Stimulated activated naive CD8-positive, alpha-beta T cell treated with anti-CD3 and anti-CD28 coated beads, Interleukin-15, Interleukin-2, amounts not matched to agents 100 ng/mL and 50 ng/mL, for 24 hours (primary cell): ENCODE results near the gene MOB3A.
A peak's percentile ranks its signal among the peaks of the same experiment; 100 is the strongest.

Experiments used
- H3K27ac Mint-ChIP-seq: one replicate; pipeline ENCODE4 v1.8.0; 2021; ENCODE audit warnings: mild to moderate bottlenecking, mixed read lengths
- H3K27me3 Mint-ChIP-seq: one replicate; pipeline ENCODE4 v1.8.0; 2021; ENCODE audit warnings: mixed read lengths
- H3K36me3 Mint-ChIP-seq: one replicate; pipeline ENCODE4 v1.8.0; 2021; ENCODE audit warnings: low read depth, mixed read lengths
- H3K4me1 Mint-ChIP-seq: one replicate; pipeline ENCODE4 v1.8.0; 2021; ENCODE audit warnings: low read depth, mixed read lengths
- H3K4me3 Mint-ChIP-seq: one replicate; pipeline ENCODE4 v1.8.0; 2021; ENCODE audit warnings: mild to moderate bottlenecking, mixed read lengths
- H3K9me3 Mint-ChIP-seq: one replicate; pipeline ENCODE4 v1.8.0; 2021; ENCODE audit warnings: mixed read lengths

Gene MOB3A

DNA sequence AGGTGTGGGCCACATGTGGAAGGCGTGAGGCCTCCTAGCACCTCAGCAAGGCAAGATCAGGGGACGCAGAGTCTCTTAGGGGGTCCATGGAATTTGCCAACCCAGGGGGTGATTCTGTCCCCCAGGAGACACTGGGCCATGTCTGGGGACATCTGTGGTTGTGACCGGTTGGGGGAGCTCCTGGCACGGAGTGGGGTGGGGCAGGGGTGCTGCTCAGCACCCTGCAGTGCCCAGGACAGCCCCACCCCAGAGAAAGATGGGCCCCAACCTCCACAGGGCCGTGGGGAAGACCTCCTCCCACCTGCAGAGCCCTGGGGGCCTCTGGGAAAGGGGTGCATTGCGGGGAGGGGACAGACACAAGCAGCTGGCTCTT, 49.1 kb downstream of the MOB3A start:
- H3K9me3 Mint-ChIP-seq: no peaks in the 10 kb centered on the region
- peaks cover 45% of the 10 kb centered on the region for H3K4me1 Mint-ChIP-seq
- H3K27me3 Mint-ChIP-seq: no peaks in the 10 kb centered on the region
- no peak overlapping the region for H3K4me3 Mint-ChIP-seq
- peaks cover 3% of the 10 kb centered on the region for H3K36me3 Mint-ChIP-seq
- no peak overlapping the region for H3K27ac Mint-ChIP-seq

DNA sequence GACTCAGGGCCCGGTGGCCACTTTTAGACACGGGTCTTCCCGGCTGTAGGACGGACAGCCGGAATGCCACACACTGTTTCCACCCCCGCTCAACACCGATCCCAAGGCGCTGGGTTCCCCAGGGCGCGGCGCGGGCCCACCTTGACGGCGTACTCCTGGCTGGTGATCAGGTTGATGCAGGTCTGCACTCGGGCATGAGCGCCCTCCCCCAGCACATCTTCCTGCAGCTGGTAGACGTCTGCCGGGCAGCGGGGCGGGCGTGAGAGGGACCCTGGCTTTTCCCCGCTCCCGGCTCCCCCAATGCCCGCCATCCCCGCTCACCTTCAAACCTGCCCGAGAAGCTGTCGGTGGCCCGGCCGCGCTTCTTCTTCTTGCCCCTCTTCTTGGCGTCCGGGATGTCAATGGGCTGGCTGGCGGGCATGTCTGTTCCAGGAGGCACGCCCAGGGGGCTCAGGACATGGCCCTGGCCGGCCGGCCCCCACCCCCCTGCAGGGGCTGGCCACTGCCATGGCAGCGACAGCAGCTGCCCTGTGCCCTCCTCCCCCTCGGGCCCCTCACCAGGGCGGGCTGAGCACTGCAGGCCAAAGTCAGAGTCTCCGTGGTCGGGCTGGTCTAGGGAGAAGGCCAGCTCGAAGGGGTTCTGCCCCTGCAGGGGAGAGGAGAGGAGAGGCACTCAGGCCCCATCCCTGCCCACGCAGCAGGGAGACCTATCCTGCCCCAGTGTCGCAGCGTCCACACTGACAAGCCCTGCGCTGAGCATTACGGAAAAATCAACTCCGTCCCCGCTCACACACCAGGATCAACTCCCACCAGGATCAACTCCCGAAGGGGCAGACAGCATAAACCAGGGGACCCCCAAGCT, 49.8 kb downstream of the MOB3A start:
- Mint-ChIP-seq H3K27ac (no peak overlapping the region), H3K4me1 (peaks cover 41% of the 10 kb centered on the region), H3K36me3 (peaks cover 3% of the 10 kb centered on the region)

DNA sequence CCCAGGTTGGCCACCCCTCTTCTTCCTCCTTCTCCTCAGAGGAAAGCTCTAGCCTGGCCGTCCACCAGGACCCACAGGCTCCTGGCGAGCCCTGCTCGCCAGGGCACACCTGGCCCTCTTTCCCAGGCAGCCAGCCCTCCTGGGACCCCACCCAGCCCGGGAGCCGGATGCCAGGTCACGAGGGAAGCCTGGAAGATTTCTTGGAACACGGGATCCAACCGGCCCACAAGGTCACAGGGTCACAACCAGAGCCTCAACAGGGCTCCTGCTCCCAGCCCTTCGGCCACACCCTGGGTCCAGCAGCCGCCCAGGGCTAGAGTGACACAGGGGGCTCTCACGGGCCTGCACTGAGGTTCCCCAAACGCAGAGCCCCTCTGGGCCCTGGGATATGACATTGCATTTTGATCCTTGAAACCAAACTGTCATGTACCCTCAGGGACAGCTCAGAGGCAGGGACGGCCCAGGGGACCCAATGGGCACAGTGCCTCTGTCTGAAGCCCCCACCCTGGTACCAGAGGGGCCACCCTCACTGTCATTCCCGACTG, 50.6 kb downstream of the MOB3A start:
- no peak overlapping the region for H3K27ac Mint-ChIP-seq
- H3K4me1 Mint-ChIP-seq: peaks cover 46% of the 10 kb centered on the region
- no peaks in the 10 kb centered on the region for H3K9me3 Mint-ChIP-seq
- H3K36me3 Mint-ChIP-seq: peaks cover 3% of the 10 kb centered on the region
- no peak overlapping the region for H3K4me3 Mint-ChIP-seq
- no peaks in the 10 kb centered on the region for H3K27me3 Mint-ChIP-seq

More for the DNA sequence above, 49.8 kb downstream of the MOB3A start:
- Mint-ChIP-seq H3K4me3 (no peak overlapping the region), H3K27me3 (no peaks in the 10 kb centered on the region), H3K9me3 (no peaks in the 10 kb centered on the region)

DNA sequence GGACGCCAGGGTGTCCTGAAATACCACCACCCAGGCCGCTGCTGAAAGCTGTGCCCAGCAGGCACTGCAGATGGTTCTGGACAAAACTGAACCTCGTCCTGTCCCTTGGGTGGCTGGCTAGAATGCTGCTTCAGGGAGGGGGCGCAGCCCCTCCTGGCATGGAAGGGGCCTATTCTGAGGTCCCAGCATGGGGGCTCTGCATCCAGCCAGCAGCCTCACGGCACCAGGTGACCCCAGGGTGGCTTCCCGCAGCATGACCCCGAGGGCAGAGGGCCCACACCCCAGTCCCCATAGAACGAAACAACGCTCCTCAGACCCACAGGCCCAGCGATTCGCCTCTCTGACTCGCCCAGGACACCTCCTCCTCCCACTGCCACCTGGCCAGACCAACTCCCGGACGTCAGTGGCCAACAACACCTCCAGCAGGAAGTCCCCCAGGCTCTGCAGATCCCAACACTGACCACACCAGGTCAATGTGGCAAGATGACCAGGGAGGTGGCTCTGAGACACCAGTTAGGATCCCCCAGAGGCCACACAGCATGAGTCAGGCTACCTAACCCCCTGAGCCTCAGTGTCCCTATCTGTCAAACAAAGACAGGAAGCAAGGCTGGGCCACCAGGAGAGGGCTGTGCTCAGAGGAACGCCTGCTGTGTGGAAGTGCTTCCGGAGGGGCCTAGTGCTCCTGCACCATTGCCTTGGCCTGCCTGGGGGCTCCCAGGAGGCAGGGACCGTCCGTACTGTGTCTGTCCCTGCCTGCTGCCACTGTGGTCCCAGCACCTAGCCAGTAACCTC, 51.2 kb downstream of the MOB3A start:
- H3K4me3 Mint-ChIP-seq: no peak overlapping the region
- H3K27me3 Mint-ChIP-seq: no peaks in the 10 kb centered on the region
- H3K4me1 Mint-ChIP-seq: peaks cover 46% of the 10 kb centered on the region
- H3K36me3 Mint-ChIP-seq: peaks cover 6% of the 10 kb centered on the region
- H3K9me3 Mint-ChIP-seq: no peaks in the 10 kb centered on the region
- H3K27ac Mint-ChIP-seq: peak overlapping the region; percentile 68

DNA sequence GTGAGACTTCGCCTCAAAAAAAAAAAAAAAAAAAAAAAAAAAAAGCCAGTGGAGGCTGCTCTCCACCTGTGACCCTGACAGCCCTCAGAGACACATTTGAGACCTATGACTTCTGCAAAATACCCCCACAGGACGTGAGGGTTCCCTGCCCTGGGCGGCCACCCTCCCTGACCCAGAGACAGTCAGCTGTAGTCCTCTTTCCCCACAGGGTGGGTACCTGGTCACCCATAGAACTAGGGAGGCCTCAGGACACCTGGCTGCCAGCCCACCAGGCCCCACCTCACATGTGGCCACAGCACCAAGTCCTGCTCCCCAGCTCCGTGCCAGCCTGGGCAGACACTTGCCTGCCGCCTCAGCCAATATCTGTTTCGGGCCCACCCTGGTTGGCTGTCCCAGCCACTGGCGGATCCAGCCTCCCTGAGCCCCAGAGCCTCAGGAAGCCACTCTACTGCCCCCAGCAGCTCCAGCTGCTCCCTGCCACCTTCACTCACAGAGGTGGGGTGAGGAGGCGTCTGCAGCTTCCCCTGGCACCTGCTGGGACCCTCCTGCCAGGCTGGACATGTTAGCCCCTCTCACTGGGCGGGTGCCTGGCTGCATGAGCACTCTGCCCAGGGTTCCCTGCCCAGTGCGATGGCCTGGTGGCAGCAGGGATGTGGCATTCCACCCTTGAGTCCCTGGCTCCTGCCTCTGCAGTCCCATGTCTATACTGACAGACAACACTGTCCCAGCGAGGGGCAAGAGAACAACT, 52.0 kb downstream of the MOB3A start:
- Mint-ChIP-seq H3K27me3 (no peaks in the 10 kb centered on the region), H3K27ac (peak overlapping the region; percentile 81), H3K36me3 (peaks cover 6% of the 10 kb centered on the region), H3K9me3 (no peaks in the 10 kb centered on the region), H3K4me3 (no peak overlapping the region), H3K4me1 (peaks cover 39% of the 10 kb centered on the region)

DNA sequence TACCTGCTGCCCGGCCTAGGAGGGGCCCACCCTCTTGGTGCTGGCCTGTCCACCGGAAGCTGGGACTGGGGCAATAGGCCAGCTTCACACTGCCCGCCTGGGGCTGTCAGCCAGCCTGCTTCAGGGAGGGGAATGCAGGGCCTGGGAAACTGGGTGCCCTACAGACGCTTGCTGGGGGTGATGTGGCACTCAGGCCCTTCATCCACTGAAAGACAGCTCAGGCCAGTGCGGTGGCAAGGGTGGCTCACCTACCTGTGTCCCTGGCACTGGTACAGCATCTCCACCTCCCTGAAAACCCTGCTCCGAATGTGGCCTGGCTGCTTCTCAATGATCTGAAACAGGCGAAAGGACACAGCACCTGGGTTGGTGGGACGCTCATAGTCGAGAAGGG, 52.9 kb downstream of the MOB3A start:
- peaks cover 6% of the 10 kb centered on the region for H3K36me3 Mint-ChIP-seq
- H3K9me3 Mint-ChIP-seq: no peaks in the 10 kb centered on the region
- H3K4me3 Mint-ChIP-seq: peak overlapping the region; percentile 72
- H3K27me3 Mint-ChIP-seq: no peaks in the 10 kb centered on the region
- peaks cover 35% of the 10 kb centered on the region for H3K4me1 Mint-ChIP-seq
- peak overlapping the region; percentile 81 for H3K27ac Mint-ChIP-seq

- peaks cover 6% of the 10 kb centered on the region for H3K36me3 Mint-ChIP-seq
- H3K27ac Mint-ChIP-seq: peak overlapping the region; percentile 81
- H3K27me3 Mint-ChIP-seq: no peaks in the 10 kb centered on the region
- peaks cover 33% of the 10 kb centered on the region for H3K4me1 Mint-ChIP-seq
- H3K4me3 Mint-ChIP-seq: peak overlapping the region; percentile 72
- no peaks in the 10 kb centered on the region for H3K9me3 Mint-ChIP-seq
Observed at GRCh38 chr19:2042485-2043250, 53.5 kb downstream of the MOB3A start.

GRCh38 chr19:2041683-2042484, 54.2 kb downstream of the MOB3A start:
- peak overlapping the region; percentile 74 for H3K4me3 Mint-ChIP-seq
- H3K27me3 Mint-ChIP-seq: no peaks in the 10 kb centered on the region
- peaks cover 6% of the 10 kb centered on the region for H3K36me3 Mint-ChIP-seq
- peaks cover 25% of the 10 kb centered on the region for H3K4me1 Mint-ChIP-seq
- no peaks in the 10 kb centered on the region for H3K9me3 Mint-ChIP-seq
- peak overlapping the region; percentile 81 for H3K27ac Mint-ChIP-seq

GRCh38 chr19:2041433-2041682, 54.8 kb downstream of the MOB3A start:
- H3K4me3 Mint-ChIP-seq: peak overlapping the region; percentile 74
- H3K27ac Mint-ChIP-seq: peak overlapping the region; percentile 55
- H3K9me3 Mint-ChIP-seq: no peaks in the 10 kb centered on the region
- H3K4me1 Mint-ChIP-seq: peaks cover 23% of the 10 kb centered on the region
- H3K36me3 Mint-ChIP-seq: peaks cover 6% of the 10 kb centered on the region
- H3K27me3 Mint-ChIP-seq: no peaks in the 10 kb centered on the region

- H3K27ac Mint-ChIP-seq: peak overlapping the region; percentile 55
- peaks cover 23% of the 10 kb centered on the region for H3K4me1 Mint-ChIP-seq
- no peaks in the 10 kb centered on the region for H3K9me3 Mint-ChIP-seq
- peak overlapping the region; percentile 74 for H3K4me3 Mint-ChIP-seq
- H3K27me3 Mint-ChIP-seq: no peaks in the 10 kb centered on the region
- H3K36me3 Mint-ChIP-seq: peaks cover 6% of the 10 kb centered on the region
Observed at GRCh38 chr19:2040647-2041432, 55.3 kb downstream of the MOB3A start.

- peaks cover 6% of the 10 kb centered on the region for H3K36me3 Mint-ChIP-seq
- no peak overlapping the region for H3K4me3 Mint-ChIP-seq
- H3K4me1 Mint-ChIP-seq: peaks cover 26% of the 10 kb centered on the region
- no peaks in the 10 kb centered on the region for H3K9me3 Mint-ChIP-seq
- no peak overlapping the region for H3K27ac Mint-ChIP-seq
- no peaks in the 10 kb centered on the region for H3K27me3 Mint-ChIP-seq
Observed at GRCh38 chr19:2039959-2040646, 56.0 kb downstream of the MOB3A start.

GRCh38 chr19:2039089-2039958, 56.8 kb downstream of the MOB3A start:
- H3K9me3 Mint-ChIP-seq: no peaks in the 10 kb centered on the region
- no peak overlapping the region for H3K4me3 Mint-ChIP-seq
- H3K36me3 Mint-ChIP-seq: peaks cover 6% of the 10 kb centered on the region
- no peak overlapping the region for H3K27ac Mint-ChIP-seq
- H3K27me3 Mint-ChIP-seq: no peaks in the 10 kb centered on the region
- peaks cover 26% of the 10 kb centered on the region for H3K4me1 Mint-ChIP-seq
